ENCODE measurements around the gene ORAI2. TPM values are rescaled to one million over a fixed set of nuclear protein-coding genes. Genes with fewer than 3 reads are reported as not detected.
"Not testable (repeated sequence)": the region's sequence is repeated elsewhere in the genome, so short reads cannot be mapped to it uniquely, and the experiment has no call there.

Gene ORAI2
- total RNA-seq, 4 donors from 2014 or later, result 0.30 to 9.1 (median 5.1) TPM

GRCh38 chr7:102505298-102506185 lies 72.2 kb downstream of the ORAI2 start:
- DNase-seq; H3K4me3 ChIP-seq; H3K27me3 ChIP-seq; H3K27ac ChIP-seq; H3K36me3 ChIP-seq; H3K4me1 ChIP-seq; intact Hi-C loops (cut with DNase I); H3K9me3 ChIP-seq: not testable (repeated sequence)
- WGBS, 2 donors, result 30% methylated on average over 2 of the region's 24 CpGs; no CpG with 5 or more reads in 1 of the 2 donors

Small RNA genes within 50 kb of the gene (small RNA-seq; reads per million reads assigned to genes)
- gene MIR548O, result 0 reads per million in 4 donors

Other genes starting within 250 kb of the ORAI2 start
- gene SH2B2, start 146.7 kb upstream of the ORAI2 start, total RNA-seq, result 1 to 10 TPM in 3 of 4 donors, under 1 TPM in 1; 0.47 to 7.3 (median 2.2) TPM
- gene SPDYE6, start 77.1 kb upstream of the ORAI2 start, total RNA-seq, result not detected
- 10 to 100 TPM; 12.5 to 24.6 (median 16.5) TPM for gene PRKRIP1, start 37.2 kb upstream of the ORAI2 start, total RNA-seq
- gene ALKBH4, start 31.3 kb downstream of the ORAI2 start, total RNA-seq, result 10 to 100 TPM in 3 of 4 donors, 1 to 10 TPM in 1; 7.3 to 31.7 (median 13.3) TPM
- 10 to 100 TPM in 2 of 4 donors, 1 to 10 TPM in 2; 5.8 to 16.9 (median 11.2) TPM for gene LRWD1, start 31.4 kb downstream of the ORAI2 start, total RNA-seq
- 10 to 100 TPM; 16.8 to 36.0 (median 22.5) TPM for gene POLR2J, start 45.3 kb downstream of the ORAI2 start, total RNA-seq
- gene RASA4B, start 84.2 kb downstream of the ORAI2 start, total RNA-seq, result 1 to 10 TPM in 3 of 4 donors, under 1 TPM in 1; 0.97 to 4.2 (median 1.9) TPM
- 100 to 1,000 TPM in 1 of 4 donors, 10 to 100 TPM in 2, 1 to 10 TPM in 1; 8.6 to 158 (median 16.9) TPM for gene UPK3BL2, start 110.1 kb downstream of the ORAI2 start, total RNA-seq
- not detected for gene SPDYE2, start 117.7 kb downstream of the ORAI2 start, total RNA-seq
- gene POLR2J3, start 139.0 kb downstream of the ORAI2 start, total RNA-seq, result 10 to 100 TPM; 10.8 to 20.4 (median 13.7) TPM
- gene RASA4, start 183.2 kb downstream of the ORAI2 start, total RNA-seq, result 10 to 100 TPM in 2 of 4 donors, 1 to 10 TPM in 2; 2.3 to 19.3 (median 11.7) TPM
- gene UPK3BL1, start 209.2 kb downstream of the ORAI2 start, total RNA-seq, result 100 to 1,000 TPM in 3 of 4 donors, 10 to 100 TPM in 1; 88.5 to 813 (median 160) TPM
- gene SPDYE2B, start 216.7 kb downstream of the ORAI2 start, total RNA-seq, result not detected
- gene POLR2J2, start 238.1 kb downstream of the ORAI2 start, total RNA-seq, result 1 to 10 TPM in 3 of 4 donors, not detected in 1; 1.5 to 6.7 (median 2.1) TPM

All from esophagus squamous epithelium (tissue), 5 donors.